HepG2 (cell line): Measurements from ENCODE around the gene ZNF213. TPM values are rescaled to one million over a fixed set of nuclear protein-coding genes. Genes with fewer than 3 reads are reported as not detected.

Experiments used
- GABPB1 ChIP-seq: IDR thresholded peaks from 2 replicates; pipeline ENCODE4 v1.6.1; 2016; ENCODE audit warnings: mild to moderate bottlenecking, missing genetic modification reagents, moderate library complexity, missing compliant biosample characterization
- HHEX ChIP-seq: IDR thresholded peaks from 2 replicates; pipeline ENCODE4 v1.6.1; 2016; ENCODE audit warnings: control low read depth
- NFIC ChIP-seq: IDR thresholded peaks from 2 replicates; pipeline ENCODE4 v1.6.1; 2012; ENCODE audit warnings: mild to moderate bottlenecking, low read length, inconsistent platforms
- TSC22D2 ChIP-seq: sonication (generic); formaldehyde crosslinking; IDR thresholded peaks from 2 replicates; pipeline ENCODE4 v1.5.1; 2020; ENCODE audit warnings: missing genetic modification reagents, mild to moderate bottlenecking, borderline replicate concordance
- ZC3H4 ChIP-seq: sonication (generic); formaldehyde crosslinking; IDR thresholded peaks from 2 replicates; pipeline ENCODE4 v1.4.0; 2020; ENCODE audit warnings: missing genetic modification reagents, borderline replicate concordance
- ZFAT ChIP-seq: sonication (generic); formaldehyde crosslinking; conservative IDR thresholded peaks from 2 replicates; pipeline ENCODE4 v1.8.1; 2023; ENCODE audit warnings: missing genetic modification reagents, inconsistent platforms
- ZNF3 ChIP-seq: IDR thresholded peaks from 2 replicates; pipeline ENCODE4 v1.7.0; 2017; ENCODE audit warnings: inconsistent platforms
- polyA plus RNA-seq, 8 experiments: library from polyadenylated mRNA; depleted of rRNA in 3 of 8; stranded (reverse) in 7 of 8; unstranded in 1 of 8; fragments of >200 nt; fragmentation: Illumina TruSeq in 4 of 8; extraction: Trizol in 4 of 8; gene quantifications; 2 replicates each; pipeline versions ENCODE4 v1.2.1 to v1.2.3, GENCODE V29; 2011 to 2016; ENCODE audit warnings: low read depth in 4 of 8, missing spikeins in 1 of 8, mixed read lengths in 1 of 8; ENCODE audit not compliant: insufficient read depth in 1 of 8
- total RNA-seq, 5 experiments: library from RNA; depleted of rRNA; stranded (reverse); fragments of >200 nt; fragmentation: Illumina TruSeq; extraction: Trizol; gene quantifications; 2 replicates each; pipeline ENCODE4 v1.2.3, GENCODE V29; 2016; ENCODE audit warnings: low read depth in 1 of 5
- TF ChIP-seq, protein P1 (sequence below): sonication (generic); formaldehyde crosslinking; IDR thresholded peaks from 2 replicates; pipeline ENCODE4 v1.5.1; 2020; ENCODE audit warnings: missing genetic modification reagents, mild to moderate bottlenecking, borderline replicate concordance
- TF ChIP-seq, protein P2 (sequence below): sonication (generic); formaldehyde crosslinking; IDR thresholded peaks from 2 replicates; pipeline ENCODE4 v1.8.1; 2022; ENCODE audit warnings: mild to moderate bottlenecking, missing genetic modification reagents
- TF ChIP-seq, protein P3 (sequence below): sonication (generic); formaldehyde crosslinking; IDR thresholded peaks from 2 replicates; pipeline ENCODE4 v1.5.0; 2020; ENCODE audit warnings: missing genetic modification reagents, mild to moderate bottlenecking, borderline replicate concordance
- TF ChIP-seq, protein P4 (sequence below): sonication (generic); formaldehyde crosslinking; IDR thresholded peaks from 2 replicates; pipeline ENCODE4 v1.5.1; 2020; ENCODE audit warnings: mild to moderate bottlenecking, missing genetic modification reagents

ZNF213 gene
- total and polyA plus RNA-seq, 2 of the 13 experiments (the other 11 are each of a cell fraction or from before 2014, with no cell fraction given) = 0.59 to 0.97 TPM

DNA sequence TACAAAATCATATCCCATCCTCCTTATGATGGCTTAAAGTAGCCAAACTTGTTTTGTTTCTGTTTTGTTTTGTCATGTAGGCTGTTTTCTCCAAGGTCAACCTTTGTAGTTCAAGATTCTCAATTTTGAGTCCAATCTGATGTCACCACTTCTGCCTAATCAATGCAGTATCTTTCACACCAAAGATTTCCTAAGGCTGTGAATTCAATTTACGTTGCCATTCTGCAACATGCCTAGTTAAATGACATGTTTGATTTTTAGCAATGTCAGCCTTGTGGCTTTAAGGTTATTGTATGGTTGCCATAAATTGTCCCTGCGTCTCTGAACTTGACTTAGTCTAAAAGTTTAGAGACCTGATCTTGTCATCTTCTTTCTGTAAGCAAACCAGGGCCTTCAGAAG is 20.4 kb downstream of the ZNF213 start (continued):
- TF ChIP-seq, protein P1, sequence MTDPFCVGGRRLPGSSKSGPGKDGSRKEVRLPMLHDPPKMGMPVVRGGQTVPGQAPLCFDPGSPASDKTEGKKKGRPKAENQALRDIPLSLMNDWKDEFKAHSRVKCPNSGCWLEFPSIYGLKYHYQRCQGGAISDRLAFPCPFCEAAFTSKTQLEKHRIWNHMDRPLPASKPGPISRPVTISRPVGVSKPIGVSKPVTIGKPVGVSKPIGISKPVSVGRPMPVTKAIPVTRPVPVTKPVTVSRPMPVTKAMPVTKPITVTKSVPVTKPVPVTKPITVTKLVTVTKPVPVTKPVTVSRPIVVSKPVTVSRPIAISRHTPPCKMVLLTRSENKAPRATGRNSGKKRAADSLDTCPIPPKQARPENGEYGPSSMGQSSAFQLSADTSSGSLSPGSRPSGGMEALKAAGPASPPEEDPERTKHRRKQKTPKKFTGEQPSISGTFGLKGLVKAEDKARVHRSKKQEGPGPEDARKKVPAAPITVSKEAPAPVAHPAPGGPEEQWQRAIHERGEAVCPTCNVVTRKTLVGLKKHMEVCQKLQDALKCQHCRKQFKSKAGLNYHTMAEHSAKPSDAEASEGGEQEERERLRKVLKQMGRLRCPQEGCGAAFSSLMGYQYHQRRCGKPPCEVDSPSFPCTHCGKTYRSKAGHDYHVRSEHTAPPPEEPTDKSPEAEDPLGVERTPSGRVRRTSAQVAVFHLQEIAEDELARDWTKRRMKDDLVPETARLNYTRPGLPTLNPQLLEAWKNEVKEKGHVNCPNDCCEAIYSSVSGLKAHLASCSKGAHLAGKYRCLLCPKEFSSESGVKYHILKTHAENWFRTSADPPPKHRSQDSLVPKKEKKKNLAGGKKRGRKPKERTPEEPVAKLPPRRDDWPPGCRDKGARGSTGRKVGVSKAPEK (CRISPR knock-in tag) = no peak
- TF ChIP-seq, protein P2, sequence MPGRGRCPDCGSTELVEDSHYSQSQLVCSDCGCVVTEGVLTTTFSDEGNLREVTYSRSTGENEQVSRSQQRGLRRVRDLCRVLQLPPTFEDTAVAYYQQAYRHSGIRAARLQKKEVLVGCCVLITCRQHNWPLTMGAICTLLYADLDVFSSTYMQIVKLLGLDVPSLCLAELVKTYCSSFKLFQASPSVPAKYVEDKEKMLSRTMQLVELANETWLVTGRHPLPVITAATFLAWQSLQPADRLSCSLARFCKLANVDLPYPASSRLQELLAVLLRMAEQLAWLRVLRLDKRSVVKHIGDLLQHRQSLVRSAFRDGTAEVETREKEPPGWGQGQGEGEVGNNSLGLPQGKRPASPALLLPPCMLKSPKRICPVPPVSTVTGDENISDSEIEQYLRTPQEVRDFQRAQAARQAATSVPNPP (CRISPR knock-in tag) = no peak
- TF ChIP-seq ZNF3 (no peak), HHEX (no peak), NFIC (no peak), GABPB1 (no peak), TSC22D2 (CRISPR knock-in tag) (no peak), ZFAT (CRISPR knock-in tag) (no peak), ZC3H4 (no peak)
- TF ChIP-seq, protein P3, sequence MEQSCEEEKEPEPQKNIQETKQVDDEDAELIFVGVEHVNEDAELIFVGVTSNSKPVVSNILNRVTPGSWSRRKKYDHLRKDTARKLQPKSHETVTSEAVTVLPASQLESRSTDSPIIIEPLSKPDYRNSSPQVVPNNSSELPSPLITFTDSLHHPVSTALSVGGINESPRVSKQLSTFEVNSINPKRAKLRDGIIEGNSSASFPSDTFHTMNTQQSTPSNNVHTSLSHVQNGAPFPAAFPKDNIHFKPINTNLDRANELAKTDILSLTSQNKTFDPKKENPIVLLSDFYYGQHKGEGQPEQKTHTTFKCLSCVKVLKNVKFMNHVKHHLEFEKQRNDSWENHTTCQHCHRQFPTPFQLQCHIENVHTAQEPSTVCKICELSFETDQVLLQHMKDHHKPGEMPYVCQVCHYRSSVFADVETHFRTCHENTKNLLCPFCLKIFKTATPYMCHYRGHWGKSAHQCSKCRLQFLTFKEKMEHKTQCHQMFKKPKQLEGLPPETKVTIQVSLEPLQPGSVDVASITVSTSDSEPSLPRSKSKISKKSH = no peak
- TF ChIP-seq, protein P4, sequence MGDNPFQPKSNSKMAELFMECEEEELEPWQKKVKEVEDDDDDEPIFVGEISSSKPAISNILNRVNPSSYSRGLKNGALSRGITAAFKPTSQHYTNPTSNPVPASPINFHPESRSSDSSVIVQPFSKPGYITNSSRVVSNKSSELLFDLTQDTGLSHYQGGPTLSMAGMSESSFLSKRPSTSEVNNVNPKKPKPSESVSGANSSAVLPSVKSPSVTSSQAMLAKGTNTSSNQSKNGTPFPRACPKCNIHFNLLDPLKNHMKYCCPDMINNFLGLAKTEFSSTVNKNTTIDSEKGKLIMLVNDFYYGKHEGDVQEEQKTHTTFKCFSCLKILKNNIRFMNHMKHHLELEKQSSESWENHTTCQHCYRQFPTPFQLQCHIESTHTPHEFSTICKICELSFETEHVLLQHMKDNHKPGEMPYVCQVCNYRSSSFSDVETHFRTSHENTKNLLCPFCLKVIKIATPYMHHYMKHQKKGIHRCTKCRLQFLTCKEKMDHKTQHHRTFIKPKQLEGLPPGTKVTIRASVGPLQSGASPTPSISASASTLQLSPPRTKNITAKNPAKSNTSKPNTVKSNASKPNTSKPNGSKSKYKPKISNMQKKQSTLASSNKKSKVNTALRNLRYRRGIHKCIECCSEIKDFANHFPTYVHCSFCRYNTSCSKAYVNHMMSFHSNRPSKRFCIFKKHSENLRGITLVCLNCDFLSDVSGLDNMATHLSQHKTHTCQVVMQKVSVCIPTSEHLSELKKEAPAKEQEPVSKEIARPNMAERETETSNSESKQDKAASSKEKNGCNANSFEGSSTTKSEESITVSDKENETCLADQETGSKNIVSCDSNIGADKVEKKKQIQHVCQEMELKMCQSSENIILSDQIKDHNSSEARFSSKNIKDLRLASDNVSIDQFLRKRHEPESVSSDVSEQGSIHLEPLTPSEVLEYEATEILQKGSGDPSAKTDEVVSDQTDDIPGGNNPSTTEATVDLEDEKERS (CRISPR knock-in tag) = no peak
